K562 (cell line): ENCODE results near the gene CARMIL1. TPM values are rescaled to one million over a fixed set of nuclear protein-coding genes. Genes with fewer than 3 reads are reported as not detected.

Experiments
- AFF4 ChIP-seq: sonication (generic); formaldehyde crosslinking; IDR thresholded peaks from 2 replicates; pipeline ENCODE4 v1.8.0; 2023; ENCODE audit warnings: mild to moderate bottlenecking, missing genetic modification reagents
- CGGBP1 ChIP-seq: fragments of 250-450 bp; sonication (Bioruptor Pico); IDR thresholded peaks from 2 replicates; pipeline ENCODE4 v1.9.0; 2021; ENCODE audit warnings: mild to moderate bottlenecking
- CXXC5 ChIP-seq: fragments of 250-450 bp; sonication (Bioruptor Pico); IDR thresholded peaks from 2 replicates; pipeline ENCODE4 v1.8.0; 2022; ENCODE audit warnings: inconsistent platforms, mild to moderate bottlenecking, moderate library complexity
- EGR1 ChIP-seq: fragments of 450-650 bp; conservative IDR thresholded peaks from 2 replicates; pipeline ENCODE4 v1.6.1; 2017; ENCODE audit warnings: mild to moderate bottlenecking
- NFYB ChIP-seq: IDR thresholded peaks from 2 replicates; pipeline ENCODE4 v1.6.1; 2011; ENCODE audit warnings: mild to moderate bottlenecking, moderate library complexity; ENCODE audit not compliant: insufficient read length; ENCODE audit errors: extremely low read depth
- NRF1 ChIP-seq, 2 experiments: fragments of 450-650 bp; IDR thresholded peaks in 1 of 2; conservative IDR thresholded peaks in 1 of 2; 2 replicates each; pipeline ENCODE4 v1.6.1; 2014; ENCODE audit warnings: mild to moderate bottlenecking in 2 of 2
- PCBP1 ChIP-seq: fragments of 200-400 bp; formaldehyde crosslinking; IDR thresholded peaks from 2 replicates; pipeline ENCODE4 v1.6.1; 2018; ENCODE audit warnings: mild to moderate bottlenecking, low read depth, low read length; ENCODE audit not compliant: poor library complexity, severe bottlenecking
- PRMT5 ChIP-seq: sonication (generic); formaldehyde crosslinking; IDR thresholded peaks from 2 replicates; pipeline ENCODE4 v1.5.0; 2020; ENCODE audit warnings: missing genetic modification reagents
- PTBP1 ChIP-seq: fragments of 200-400 bp; formaldehyde crosslinking; IDR thresholded peaks from 2 replicates; pipeline ENCODE4 v1.6.1; 2017; ENCODE audit warnings: low read depth, low read length
- ZNF347 ChIP-seq: fragments of 450-650 bp; formaldehyde crosslinking; IDR thresholded peaks from 2 replicates; pipeline ENCODE4 v1.4.0; 2020; ENCODE audit warnings: low read depth, mild to moderate bottlenecking, moderate library complexity
- polyA plus RNA-seq, 8 experiments: library from polyadenylated mRNA; depleted of rRNA in 4 of 8; stranded (reverse) in 5 of 8; unstranded in 3 of 8; fragments of >200 nt; fragmentation: Nextera tagmentation in 2 of 8; fragmentation: Illumina TruSeq in 1 of 8; extraction: Ambion mirVana in 2 of 8; extraction: Trizol in 1 of 8; gene quantifications; 2 replicates each; pipeline versions ENCODE4 v1.2.1 to v1.2.3, GENCODE V29; 2011 to 2014; ENCODE audit warnings: inconsistent platforms in 1 of 8, missing spikeins in 1 of 8
- total RNA-seq, 7 experiments: library from RNA; depleted of rRNA in 6 of 7; stranded (reverse); fragments of >200 nt in 6 of 7; fragmentation: Illumina TruSeq in 2 of 7; extraction: Trizol in 2 of 7; gene quantifications; 2 replicates each; pipeline versions ENCODE4 v1.2.1 to v1.2.3, GENCODE V29; 2011 to 2021; ENCODE audit warnings: low replicate concordance in 1 of 7
- TF ChIP-seq, protein P1 (sequence below), 2 experiments: fragments of 450-650 bp; formaldehyde crosslinking in 1 of 2; IDR thresholded peaks; 2 replicates each; pipeline versions ENCODE4 v1.4.0 to v1.6.1; 2014 to 2020; ENCODE audit warnings: mild to moderate bottlenecking in 2 of 2, borderline replicate concordance in 1 of 2, low read depth in 1 of 2
- TF ChIP-seq, protein P2 (sequence below): sonication (generic); formaldehyde crosslinking; IDR thresholded peaks from 2 replicates; pipeline ENCODE4 v1.8.1; 2023; ENCODE audit warnings: mild to moderate bottlenecking, missing genetic modification reagents

The CARMIL1 gene
- total and polyA plus RNA-seq, 9 of the 15 experiments (the other 6 are each of a cell fraction or from before 2014, with no cell fraction given): 0.04 to 0.32 (median 0.10) TPM; not detected in 1

GRCh38 chr6:25278914-25279747, at the start of gene CARMIL1 (continued):
- TF ChIP-seq, protein P1, sequence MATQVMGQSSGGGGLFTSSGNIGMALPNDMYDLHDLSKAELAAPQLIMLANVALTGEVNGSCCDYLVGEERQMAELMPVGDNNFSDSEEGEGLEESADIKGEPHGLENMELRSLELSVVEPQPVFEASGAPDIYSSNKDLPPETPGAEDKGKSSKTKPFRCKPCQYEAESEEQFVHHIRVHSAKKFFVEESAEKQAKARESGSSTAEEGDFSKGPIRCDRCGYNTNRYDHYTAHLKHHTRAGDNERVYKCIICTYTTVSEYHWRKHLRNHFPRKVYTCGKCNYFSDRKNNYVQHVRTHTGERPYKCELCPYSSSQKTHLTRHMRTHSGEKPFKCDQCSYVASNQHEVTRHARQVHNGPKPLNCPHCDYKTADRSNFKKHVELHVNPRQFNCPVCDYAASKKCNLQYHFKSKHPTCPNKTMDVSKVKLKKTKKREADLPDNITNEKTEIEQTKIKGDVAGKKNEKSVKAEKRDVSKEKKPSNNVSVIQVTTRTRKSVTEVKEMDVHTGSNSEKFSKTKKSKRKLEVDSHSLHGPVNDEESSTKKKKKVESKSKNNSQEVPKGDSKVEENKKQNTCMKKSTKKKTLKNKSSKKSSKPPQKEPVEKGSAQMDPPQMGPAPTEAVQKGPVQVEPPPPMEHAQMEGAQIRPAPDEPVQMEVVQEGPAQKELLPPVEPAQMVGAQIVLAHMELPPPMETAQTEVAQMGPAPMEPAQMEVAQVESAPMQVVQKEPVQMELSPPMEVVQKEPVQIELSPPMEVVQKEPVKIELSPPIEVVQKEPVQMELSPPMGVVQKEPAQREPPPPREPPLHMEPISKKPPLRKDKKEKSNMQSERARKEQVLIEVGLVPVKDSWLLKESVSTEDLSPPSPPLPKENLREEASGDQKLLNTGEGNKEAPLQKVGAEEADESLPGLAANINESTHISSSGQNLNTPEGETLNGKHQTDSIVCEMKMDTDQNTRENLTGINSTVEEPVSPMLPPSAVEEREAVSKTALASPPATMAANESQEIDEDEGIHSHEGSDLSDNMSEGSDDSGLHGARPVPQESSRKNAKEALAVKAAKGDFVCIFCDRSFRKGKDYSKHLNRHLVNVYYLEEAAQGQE (IDR thresholded peaks at IDR 0.05; ENCODE audit: borderline replicate concordance): peak; percentile 66; the same call in 1 of the 2 replicates
- TF ChIP-seq, protein P1 (CRISPR knock-in tag; IDR thresholded peaks at IDR 0.05; ENCODE audit: low read depth): no peak
- TF ChIP-seq EGR1 (peak; percentile 87), CGGBP1 (no peak), PCBP1 (peak; percentile 43), NRF1 (conservative IDR thresholded peaks at IDR 0.05 in 1 of 2, IDR thresholded peaks at IDR 0.05 in 1 of 2) (peak; percentile 56 to 63), PTBP1 (no peak), PRMT5 (no peak), NFYB (no peak), AFF4 (CRISPR knock-in tag) (peak; percentile 65; the same call in 1 of the 2 replicates), ZNF347 (CRISPR knock-in tag) (no peak), CXXC5 (peak; percentile 85)
- TF ChIP-seq, protein P2, sequence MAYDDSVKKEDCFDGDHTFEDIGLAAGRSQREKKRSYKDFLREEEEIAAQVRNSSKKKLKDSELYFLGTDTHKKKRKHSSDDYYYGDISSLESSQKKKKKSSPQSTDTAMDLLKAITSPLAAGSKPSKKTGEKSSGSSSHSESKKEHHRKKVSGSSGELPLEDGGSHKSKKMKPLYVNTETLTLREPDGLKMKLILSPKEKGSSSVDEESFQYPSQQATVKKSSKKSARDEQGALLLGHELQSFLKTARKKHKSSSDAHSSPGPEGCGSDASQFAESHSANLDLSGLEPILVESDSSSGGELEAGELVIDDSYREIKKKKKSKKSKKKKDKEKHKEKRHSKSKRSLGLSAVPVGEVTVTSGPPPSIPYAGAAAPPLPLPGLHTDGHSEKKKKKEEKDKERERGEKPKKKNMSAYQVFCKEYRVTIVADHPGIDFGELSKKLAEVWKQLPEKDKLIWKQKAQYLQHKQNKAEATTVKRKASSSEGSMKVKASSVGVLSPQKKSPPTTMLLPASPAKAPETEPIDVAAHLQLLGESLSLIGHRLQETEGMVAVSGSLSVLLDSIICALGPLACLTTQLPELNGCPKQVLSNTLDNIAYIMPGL (CRISPR knock-in tag): no peak
